Esophagus muscularis mucosa (tissue), 4 donors: ENCODE measurements around the gene TECTA. TPM values are rescaled to one million over a fixed set of nuclear protein-coding genes. Genes with fewer than 3 reads are reported as not detected.
"Not testable (repeated sequence)": the region's sequence is repeated elsewhere in the genome, so short reads cannot be mapped to it uniquely, and the experiment has no call there.

Experiments
- DNase-seq: peaks from one replicate; pipeline ENCODE4 v3.0.0-alpha.2; 2017; ENCODE audit errors: extremely low spot score
- H3K27ac ChIP-seq, 4 donors: fragments of 200-600 bp; sonication (generic); replicated peaks in 1 of 4; 1 replicate in 3 of 4; 2 replicates in 1 of 4; pipeline ENCODE4 v1.5.1; 2016 to 2019; ENCODE audit warnings: mild to moderate bottlenecking in 1 of 4
- H3K27me3 ChIP-seq, 4 donors: fragments of 200-600 bp; sonication (generic); one replicate each; pipeline versions ENCODE4 v1.5.1 to v1.6.0; 2016 to 2019
- H3K36me3 ChIP-seq, 4 donors: fragments of 200-600 bp; sonication (generic); one replicate each; pipeline ENCODE4 v1.5.1; 2016 to 2019
- H3K4me1 ChIP-seq, 4 donors: fragments of 200-600 bp; sonication (generic); one replicate each; pipeline ENCODE4 v1.5.1; 2016 to 2019
- H3K4me3 ChIP-seq, 4 donors: fragments of 200-600 bp; sonication (generic); 1 replicate in 2 of 4; 2 replicates in 2 of 4; pipeline ENCODE4 v1.5.1; 2016 to 2019; ENCODE audit warnings: mild to moderate bottlenecking in 4 of 4, moderate library complexity in 1 of 4
- H3K9me3 ChIP-seq, 4 donors: fragments of 200-600 bp; sonication (generic); 1 replicate in 3 of 4; 2 replicates in 1 of 4; pipeline ENCODE4 v1.5.1; 2016 to 2019
- CTCF ChIP-seq, 3 experiments: fragments of 200-600 bp in 2 of 3; fragments of 450-650 bp in 1 of 3; sonication (generic) in 2 of 3; IDR thresholded peaks; one replicate each; pipeline ENCODE4 v1.5.1; 2017 to 2019; ENCODE audit warnings: antibody characterized with exemption in 3 of 3, mild to moderate bottlenecking in 2 of 3, moderate library complexity in 1 of 3
- EP300 ChIP-seq: sonication (generic); formaldehyde crosslinking; IDR thresholded peaks from one replicate; pipeline ENCODE4 v1.6.1; 2017; ENCODE audit warnings: antibody characterized with exemption
- POLR2A ChIP-seq: fragments of 450-650 bp; IDR thresholded peaks from one replicate; pipeline ENCODE4 v1.6.1; 2017; ENCODE audit warnings: antibody characterized with exemption, moderate library complexity, mild to moderate bottlenecking, low read depth
- POLR2AphosphoS5 ChIP-seq, 2 donors: sonication (generic); formaldehyde crosslinking; IDR thresholded peaks; one replicate each; pipeline ENCODE4 v1.6.1; 2017; ENCODE audit warnings: antibody characterized with exemption in 2 of 2
- WGBS: methylation state at CpG from one replicate; pipeline ENCODE4 v1.1.5; 2018; 5-methylcytosine and 5-hydroxymethylcytosine counted together
- intact Hi-C: fragments of 100-400 bp; cut with DNase I; formaldehyde crosslinking; loops from one replicate; pipeline ENCODE4 v1.15.1; 2023
- total RNA-seq, 4 donors: library from RNA; depleted of rRNA; stranded (reverse); fragments of >200 nt; gene quantifications; one replicate each; pipeline versions ENCODE4 v1.1.0 to v1.2.1, GENCODE V29; 2016

The TECTA gene
- total RNA-seq, 4 donors from 2014 or later = 0.80 to 1.2 (median 0.90) TPM

- DNase-seq = no peak
- H3K9me3 ChIP-seq = no peaks in the 10 kb centered on the region
- no peaks in the 10 kb centered on the region for H3K36me3 ChIP-seq
- H3K4me3 ChIP-seq = no peak overlapping the region
- TF ChIP-seq POLR2A (no peak), POLR2AphosphoS5 (IDR thresholded peaks at IDR 0.05) (no peak), EP300 (no peak), CTCF (IDR thresholded peaks at IDR 0.05) (no peak)
- intact Hi-C loops = loop anchor here (5.0 kb wide), 1 partner anchor 599 kb away; the partner anchor contains the start of gene GRIK4
- WGBS = 84% methylated on average over 10 of the region's 10 CpGs
- H3K4me1 ChIP-seq = peaks cover 0 to 9% (median 0%) of the 10 kb centered on the region in 4 donors
- H3K27ac ChIP-seq = no peak overlapping the region
- peaks cover 0 to 5% (median 0%) of the 10 kb centered on the region in 4 donors for H3K27me3 ChIP-seq
Observed at GRCh38 chr11:121110871-121111724, 10.1 kb downstream of the TECTA start.

- intact Hi-C loops = loop anchor here (5.0 kb wide), 1 partner anchor 600 kb away; the partner anchor contains the start of gene GRIK4
- Histone ChIP-seq H3K27ac (no peak overlapping the region), H3K4me3 (no peak overlapping the region), H3K4me1 (peaks cover 0 to 9% (median 0%) of the 10 kb centered on the region in 4 donors), H3K36me3 (no peaks in the 10 kb centered on the region), H3K9me3 (no peaks in the 10 kb centered on the region), H3K27me3 (peaks cover 0 to 5% (median 0%) of the 10 kb centered on the region in 4 donors)
- no peak for DNase-seq
- WGBS = 47% methylated on average over 30 of the region's 32 CpGs
- peak; percentile 50 to 60 (median 57) for TF ChIP-seq CTCF (IDR thresholded peaks at IDR 0.05)
- no peak for TF ChIP-seq POLR2A
Observed at GRCh38 chr11:121112498-121113455, 11.7 kb downstream of the TECTA start.

GRCh38 chr11:121113611-121114010 lies 12.6 kb downstream of the TECTA start:
- intact Hi-C loops = loop anchor here (5.0 kb wide), 1 partner anchor 601 kb away; the partner anchor contains the start of gene GRIK4
- no peak for DNase-seq
- no peak for TF ChIP-seq POLR2AphosphoS5 (IDR thresholded peaks at IDR 0.05)
- no peak for TF ChIP-seq CTCF (IDR thresholded peaks at IDR 0.05)
- TF ChIP-seq POLR2A = no peak
- no peak for TF ChIP-seq EP300
- Histone ChIP-seq H3K27me3 (peaks cover 0 to 5% (median 0%) of the 10 kb centered on the region in 4 donors), H3K27ac (no peak overlapping the region), H3K4me1 (peaks cover 0 to 9% (median 0%) of the 10 kb centered on the region in 4 donors), H3K4me3 (no peak overlapping the region), H3K9me3 (no peaks in the 10 kb centered on the region), H3K36me3 (no peaks in the 10 kb centered on the region)
- WGBS = 92% methylated on average over 9 of the region's 9 CpGs

GRCh38 chr11:121115024-121115423 lies 14.0 kb downstream of the TECTA start:
- H3K9me3 ChIP-seq, H3K4me3 ChIP-seq, H3K36me3 ChIP-seq, DNase-seq, H3K27ac ChIP-seq, H3K4me1 ChIP-seq, intact Hi-C loops, H3K27me3 ChIP-seq: not testable (repeated sequence)
- WGBS = 77% methylated on average over 1 of the region's 1 CpG

- peaks cover 0 to 14% (median 10%) of the 10 kb centered on the region in 4 donors for H3K9me3 ChIP-seq
- intact Hi-C loops = no loop called here
- H3K36me3 ChIP-seq = no peaks in the 10 kb centered on the region
- no peak overlapping the region for H3K4me3 ChIP-seq
- H3K27ac ChIP-seq = no peak overlapping the region
- TF ChIP-seq POLR2A (no peak), POLR2AphosphoS5 (IDR thresholded peaks at IDR 0.05) (no peak)
- WGBS = 54% methylated on average over 6 of the region's 6 CpGs
- H3K27me3 ChIP-seq = peaks cover 0 to 3% (median 0%) of the 10 kb centered on the region in 4 donors
- DNase-seq = no peak
- H3K4me1 ChIP-seq = peaks cover 0 to 2% (median 0%) of the 10 kb centered on the region in 4 donors
Observed at GRCh38 chr11:121117788-121118187, 16.7 kb downstream of the TECTA start.
